Stimulated activated CD8-positive, alpha-beta memory T cell treated with anti-CD3 and anti-CD28 coated beads, Interleukin-15, amount 100 ng/mL, for 4 hours (primary cell): Measurements from ENCODE around the gene CYP26B1.

Experiments used
- DNase-seq, 2 donors: peaks; one replicate each; pipeline ENCODE4 v3.0.0-alpha.2; 2020; ENCODE audit warnings: low read depth in 2 of 2

Gene CYP26B1

GRCh38 chr2:72147303-72147971 lies at the start of gene CYP26B1:
Gene CYP26B1, minus strand, starts transcription at chr2:72147862. Its CDS starts 28 bp downstream, at chr2:72147834.
- no peak for DNase-seq

- DNase-seq: no peak
Observed at GRCh38 chr2:72193723-72194122, 46.1 kb upstream of the CYP26B1 start.

GRCh38 chr2:72191441-72191840 lies 43.8 kb upstream of the CYP26B1 start:
- DNase-seq: no peak

DNA sequence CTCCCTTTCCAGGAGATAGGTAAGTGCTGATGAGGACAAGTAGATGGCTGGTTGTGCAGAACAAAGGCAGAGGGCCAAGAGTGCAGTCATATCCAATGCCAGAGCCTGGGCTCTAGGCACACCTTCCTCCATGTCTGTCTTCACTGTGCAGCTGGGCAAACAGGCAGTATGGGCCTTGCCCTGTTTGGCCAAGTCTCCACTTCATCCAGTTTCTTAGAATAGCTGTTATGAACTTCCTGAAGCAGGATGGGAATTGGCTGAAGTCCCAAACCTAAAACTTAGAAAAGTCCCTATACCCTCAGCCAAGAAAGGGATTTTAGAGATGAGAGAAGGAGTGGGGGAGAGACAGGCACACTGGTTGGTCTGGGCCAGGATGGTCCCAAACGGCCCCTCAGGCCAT lies 37.5 kb upstream of the CYP26B1 start:
- DNase-seq: no peak

DNA sequence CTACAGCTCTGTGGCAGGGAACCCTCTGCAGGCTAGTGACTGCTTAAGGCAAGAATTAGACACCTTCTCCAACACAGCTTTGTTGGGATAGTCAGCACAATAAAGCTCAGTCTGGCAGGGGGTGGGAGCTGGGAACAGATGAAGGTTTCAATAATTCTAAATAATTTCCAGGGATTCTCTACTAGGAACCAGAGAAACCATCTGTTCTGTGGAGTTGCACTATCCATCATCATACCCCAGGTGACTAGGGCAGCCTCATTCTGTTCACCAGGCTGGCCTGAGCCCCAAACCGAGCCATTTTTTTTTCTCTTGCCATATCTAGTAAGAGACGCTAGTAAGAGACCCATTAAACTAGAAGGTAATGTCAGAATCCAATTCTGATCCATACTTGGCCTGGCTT lies 35.8 kb upstream of the CYP26B1 start:
- DNase-seq: no peak

- no peak for DNase-seq
Observed at GRCh38 chr2:72183016-72183415, 35.4 kb upstream of the CYP26B1 start.

GRCh38 chr2:72182547-72182946 lies 34.9 kb upstream of the CYP26B1 start:
- no peak for DNase-seq

- no peak for DNase-seq
Observed at GRCh38 chr2:72181616-72182015, 34.0 kb upstream of the CYP26B1 start.

DNA sequence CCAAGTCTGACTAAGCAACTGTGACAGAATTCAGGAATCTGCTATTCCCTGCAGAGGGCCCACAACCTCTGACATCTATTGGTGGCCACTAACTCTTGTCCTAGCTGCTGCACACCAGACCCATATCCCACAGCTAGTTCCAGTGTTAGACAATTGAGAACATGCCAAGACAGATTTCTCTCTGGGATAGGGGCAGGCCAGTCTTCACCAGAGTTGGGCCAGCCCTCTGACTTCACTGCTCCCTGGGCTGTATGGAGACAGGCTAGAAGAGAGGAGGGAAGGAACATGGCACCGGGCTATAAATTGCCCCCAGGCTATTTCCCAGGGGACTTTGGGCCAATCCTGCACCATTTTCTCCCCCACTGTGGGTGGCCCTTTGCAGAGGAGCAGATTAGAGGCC lies 32.7 kb upstream of the CYP26B1 start:
- DNase-seq: no peak

DNA sequence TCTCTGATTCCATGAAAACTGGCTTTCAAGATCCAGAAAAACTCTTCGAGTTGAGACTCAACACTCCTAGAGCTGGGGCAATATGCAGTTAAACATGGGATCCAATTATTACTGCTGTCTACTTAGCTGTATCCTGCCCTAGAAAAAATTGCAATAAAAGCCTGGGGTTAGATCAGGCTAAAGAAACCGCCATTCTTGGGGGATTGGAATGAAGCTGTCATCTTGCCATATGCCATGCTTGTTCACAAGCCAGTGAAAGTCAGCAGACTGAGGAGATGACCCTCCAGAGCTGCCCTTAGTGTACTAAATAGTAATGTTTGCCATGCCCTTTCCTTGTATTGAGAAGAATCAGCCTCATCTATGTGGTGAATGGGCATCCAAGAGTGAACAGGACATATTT lies 30.9 kb upstream of the CYP26B1 start:
- DNase-seq: no peak

GRCh38 chr2:72176281-72176680 lies 28.6 kb upstream of the CYP26B1 start:
- no peak for DNase-seq

DNA sequence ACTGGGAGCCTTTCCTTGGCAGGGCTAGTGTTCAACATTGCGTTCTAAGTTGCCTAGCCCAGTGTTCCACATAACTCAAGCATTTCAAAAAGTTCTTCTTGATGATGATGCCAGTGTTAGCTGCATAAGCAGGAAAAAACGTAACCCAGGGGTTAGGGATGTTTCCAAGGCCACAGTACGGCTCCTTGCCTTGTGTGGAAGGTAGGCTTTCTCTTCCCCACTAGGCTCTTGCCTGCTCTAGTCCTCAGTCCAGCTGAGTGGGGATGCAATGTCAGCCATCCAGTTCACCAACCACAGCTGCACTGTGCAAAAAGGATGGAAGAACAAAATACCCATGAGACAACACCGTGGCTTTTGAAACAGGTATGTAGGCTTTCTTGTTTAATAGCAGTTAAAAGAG lies 28.0 kb upstream of the CYP26B1 start:
- DNase-seq: no peak

DNA sequence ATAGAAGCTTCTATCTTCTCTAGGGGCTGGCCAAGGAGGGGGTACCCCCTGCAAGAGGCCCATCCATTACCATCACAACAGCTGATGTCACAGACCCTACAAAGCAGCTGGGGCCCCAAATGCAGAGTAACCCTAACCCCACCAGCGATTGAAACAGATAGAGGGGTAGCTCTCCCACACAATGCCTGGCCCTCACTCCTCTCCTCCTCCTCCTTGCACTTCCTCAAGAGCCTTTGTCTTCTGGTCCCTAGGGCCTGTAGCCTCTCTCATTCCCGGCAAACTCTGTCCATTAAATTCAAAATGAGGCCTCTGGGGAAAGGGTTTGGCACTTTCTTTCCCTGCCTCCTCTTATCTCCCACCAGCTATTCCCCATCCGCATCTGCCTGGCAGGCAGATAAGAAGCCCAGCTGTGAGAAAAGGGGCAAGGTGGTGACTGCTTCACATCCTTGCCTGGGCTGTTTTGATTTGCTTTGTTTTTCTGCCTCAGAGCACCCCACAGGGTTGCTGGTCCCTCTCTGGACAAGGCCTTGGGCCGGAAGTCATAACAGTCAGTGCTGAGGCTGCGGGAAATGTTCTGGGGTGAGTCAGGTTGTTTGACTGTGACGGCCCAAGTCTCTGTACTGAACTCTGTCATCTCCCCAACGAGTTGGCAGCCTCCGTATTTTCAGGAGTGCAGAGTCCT lies 26.1 kb upstream of the CYP26B1 start:
- no peak for DNase-seq

DNA sequence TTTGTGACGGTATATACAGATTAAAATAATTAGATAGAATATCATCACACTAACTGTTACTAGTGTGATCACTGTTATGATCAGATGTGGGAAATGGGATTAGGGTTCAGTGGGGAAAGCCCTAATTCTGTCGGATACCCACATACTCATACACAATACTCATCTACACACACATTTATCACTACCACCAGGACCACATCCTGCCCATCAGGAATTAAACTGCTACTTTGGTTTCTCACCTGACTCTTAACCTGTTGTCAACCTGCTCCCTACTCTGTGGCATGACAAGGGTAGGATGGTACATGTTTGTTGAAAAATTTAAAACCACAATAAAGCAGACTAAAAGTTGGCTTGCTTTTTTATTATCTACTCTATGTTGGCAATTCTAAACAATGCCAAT lies 24.8 kb upstream of the CYP26B1 start:
- DNase-seq: no peak

DNA sequence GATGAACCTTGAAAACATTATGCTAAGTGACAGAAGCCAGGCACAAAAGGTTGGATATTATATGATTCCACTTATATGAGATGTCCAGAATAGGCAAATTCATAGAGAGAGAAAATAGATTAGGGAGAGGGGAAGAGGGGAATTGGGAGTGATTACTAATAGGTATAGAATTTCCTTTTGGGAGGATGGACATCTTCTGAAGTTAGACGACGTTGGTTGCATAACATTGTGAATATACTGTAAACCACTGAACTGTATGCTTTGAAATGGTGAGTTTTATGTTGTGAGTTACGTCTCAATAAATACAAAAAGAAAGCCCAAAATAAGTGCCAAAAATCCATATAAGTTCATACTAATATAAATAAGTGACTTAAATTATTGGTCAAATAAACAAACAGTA lies 18.6 kb upstream of the CYP26B1 start:
- no peak for DNase-seq

DNA sequence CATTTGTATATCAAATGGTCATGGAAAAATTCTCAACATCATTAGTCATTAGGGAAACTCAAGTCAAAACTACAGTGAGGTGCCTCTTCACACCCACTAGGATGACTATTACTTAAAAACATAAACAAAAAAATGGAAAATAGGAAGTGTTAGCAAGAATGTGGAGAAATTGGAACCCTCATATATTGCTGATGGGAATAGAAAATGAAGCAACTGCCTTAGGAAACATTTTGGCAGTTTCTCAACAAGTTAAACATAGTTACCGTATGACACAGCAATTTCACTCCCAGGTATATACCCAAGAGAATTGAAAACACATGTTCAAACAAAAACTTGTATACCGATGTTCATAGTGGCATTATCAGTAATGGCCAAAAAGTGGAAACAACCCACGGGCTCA lies 18.1 kb upstream of the CYP26B1 start:
- DNase-seq: no peak

DNA sequence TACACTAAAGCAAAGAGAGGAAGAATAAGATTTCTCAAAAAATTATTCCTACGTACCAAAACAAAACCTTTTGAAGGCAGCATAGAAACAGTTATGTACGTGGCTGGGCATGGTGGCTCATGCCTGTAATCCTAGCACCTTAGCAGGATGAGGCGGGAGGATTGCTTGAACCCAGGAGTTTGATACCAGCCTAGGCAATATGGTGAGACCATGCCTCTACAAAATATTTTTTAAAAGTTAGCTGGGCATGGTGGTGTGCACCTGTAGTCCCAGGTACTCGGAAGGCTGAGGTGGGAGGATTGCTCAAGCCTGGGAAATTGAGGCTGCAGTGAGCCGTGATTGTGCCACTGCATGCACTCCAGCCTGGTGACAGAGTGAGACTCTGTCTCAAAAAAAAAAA lies 14.9 kb upstream of the CYP26B1 start:
- no peak for DNase-seq

- no peak for DNase-seq
Observed at GRCh38 chr2:72159211-72159993, 11.7 kb upstream of the CYP26B1 start.

- DNase-seq: no peak
Observed at GRCh38 chr2:72157871-72158771, 10.5 kb upstream of the CYP26B1 start.

DNA sequence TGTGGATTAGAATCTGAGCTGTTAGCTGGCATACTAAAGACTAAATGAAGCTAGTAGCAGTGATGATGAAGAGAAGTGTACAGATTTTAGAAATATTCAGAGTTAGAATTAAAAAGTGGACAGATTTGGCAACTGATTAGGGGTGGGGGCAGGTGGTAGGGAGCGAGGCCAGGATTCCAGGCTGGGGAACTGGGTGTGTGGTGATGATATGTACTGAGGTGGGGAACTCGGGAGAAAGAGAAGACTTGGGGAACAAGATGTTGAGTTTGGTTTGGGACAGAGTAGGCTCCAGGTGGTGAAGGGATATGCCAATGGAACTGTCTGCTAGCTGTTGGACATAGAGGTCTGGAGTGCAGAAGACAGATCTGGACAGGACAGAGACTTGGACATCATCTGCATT lies 9.2 kb upstream of the CYP26B1 start:
- DNase-seq: no peak

DNA sequence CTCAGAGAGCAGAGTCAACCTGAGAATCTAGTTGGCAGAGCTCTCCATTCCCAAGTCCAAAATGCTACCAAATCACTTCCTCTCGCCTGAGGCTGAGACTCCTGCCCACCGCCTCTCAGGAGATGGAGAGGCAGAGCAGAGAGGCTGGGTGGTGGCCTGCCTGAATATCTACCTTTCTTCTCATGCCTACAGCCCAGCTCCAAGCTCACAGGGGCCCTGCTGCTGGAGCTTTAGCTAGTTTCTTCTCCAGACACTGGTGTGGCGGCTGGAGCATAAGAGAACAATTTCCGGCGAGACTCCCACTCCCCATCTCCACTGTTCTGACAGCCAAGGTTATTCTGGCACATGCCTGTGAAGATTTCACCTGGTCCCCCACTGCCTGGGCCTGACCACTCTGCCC lies 8.1 kb upstream of the CYP26B1 start:
- no peak for DNase-seq

- no peak for DNase-seq
Observed at GRCh38 chr2:72155151-72155550, 7.5 kb upstream of the CYP26B1 start.
